ENCODE results near the gene SPINK14.

Gene SPINK14

GRCh38 chr5:148208226-148208625 lies 39.9 kb downstream of the SPINK14 start:
- no peak for DNase-seq
- Histone ChIP-seq H3K4me3 (ENCODE audit: low read depth, low read length) (no peak overlapping the region), H3K27ac (no peak overlapping the region), H3K9me3 (ENCODE audit: severe bottlenecking) (no peaks in the 10 kb centered on the region), H3K36me3 (no peaks in the 10 kb centered on the region), H3K27me3 (ENCODE audit: insufficient read depth, low read depth, severe bottlenecking) (no peaks in the 10 kb centered on the region)
- TF ChIP-seq, protein P1, sequence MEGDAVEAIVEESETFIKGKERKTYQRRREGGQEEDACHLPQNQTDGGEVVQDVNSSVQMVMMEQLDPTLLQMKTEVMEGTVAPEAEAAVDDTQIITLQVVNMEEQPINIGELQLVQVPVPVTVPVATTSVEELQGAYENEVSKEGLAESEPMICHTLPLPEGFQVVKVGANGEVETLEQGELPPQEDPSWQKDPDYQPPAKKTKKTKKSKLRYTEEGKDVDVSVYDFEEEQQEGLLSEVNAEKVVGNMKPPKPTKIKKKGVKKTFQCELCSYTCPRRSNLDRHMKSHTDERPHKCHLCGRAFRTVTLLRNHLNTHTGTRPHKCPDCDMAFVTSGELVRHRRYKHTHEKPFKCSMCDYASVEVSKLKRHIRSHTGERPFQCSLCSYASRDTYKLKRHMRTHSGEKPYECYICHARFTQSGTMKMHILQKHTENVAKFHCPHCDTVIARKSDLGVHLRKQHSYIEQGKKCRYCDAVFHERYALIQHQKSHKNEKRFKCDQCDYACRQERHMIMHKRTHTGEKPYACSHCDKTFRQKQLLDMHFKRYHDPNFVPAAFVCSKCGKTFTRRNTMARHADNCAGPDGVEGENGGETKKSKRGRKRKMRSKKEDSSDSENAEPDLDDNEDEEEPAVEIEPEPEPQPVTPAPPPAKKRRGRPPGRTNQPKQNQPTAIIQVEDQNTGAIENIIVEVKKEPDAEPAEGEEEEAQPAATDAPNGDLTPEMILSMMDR (IDR thresholded peaks at IDR 0.05; ENCODE audit: low read depth, low read length), result no peak

GRCh38 chr5:148209151-148209770 lies 40.9 kb downstream of the SPINK14 start:
- Histone ChIP-seq H3K27ac (no peak overlapping the region), H3K4me3 (ENCODE audit: low read depth, low read length) (no peak overlapping the region), H3K9me3 (ENCODE audit: severe bottlenecking) (no peaks in the 10 kb centered on the region), H3K36me3 (no peaks in the 10 kb centered on the region), H3K27me3 (ENCODE audit: insufficient read depth, low read depth, severe bottlenecking) (no peaks in the 10 kb centered on the region)
- TF ChIP-seq, protein P1 (IDR thresholded peaks at IDR 0.05; ENCODE audit: low read depth, low read length), result no peak
- no peak for DNase-seq

- Histone ChIP-seq H3K27me3 (ENCODE audit: insufficient read depth, low read depth, severe bottlenecking) (no peaks in the 10 kb centered on the region), H3K9me3 (ENCODE audit: severe bottlenecking) (no peaks in the 10 kb centered on the region), H3K36me3 (no peaks in the 10 kb centered on the region), H3K27ac (no peak overlapping the region), H3K4me3 (ENCODE audit: low read depth, low read length) (no peak overlapping the region)
- no peak for DNase-seq
- TF ChIP-seq, protein P1 (IDR thresholded peaks at IDR 0.05; ENCODE audit: low read depth, low read length), result no peak
These were observed 46.4 kb downstream of the SPINK14 start for GRCh38 chr5:148214665-148215185.

- H3K36me3 ChIP-seq, result no peaks in the 10 kb centered on the region
- no peaks in the 10 kb centered on the region for H3K9me3 ChIP-seq (ENCODE audit: severe bottlenecking)
- DNase-seq, result no peak
These were observed 53.2 kb downstream of the SPINK14 start for GRCh38 chr5:148221508-148221907.

GRCh38 chr5:148224117-148224742 lies 55.9 kb downstream of the SPINK14 start:
- Histone ChIP-seq H3K27ac (no peak overlapping the region), H3K36me3 (no peaks in the 10 kb centered on the region), H3K9me3 (ENCODE audit: severe bottlenecking) (no peaks in the 10 kb centered on the region), H3K27me3 (ENCODE audit: insufficient read depth, low read depth, severe bottlenecking) (no peaks in the 10 kb centered on the region), H3K4me3 (ENCODE audit: low read depth, low read length) (no peak overlapping the region)
- TF ChIP-seq, protein P1 (IDR thresholded peaks at IDR 0.05; ENCODE audit: low read depth, low read length), result no peak
- no peak for DNase-seq

More at GRCh38 chr5:148221508-148221907, 53.2 kb downstream of the SPINK14 start:
- H3K27ac ChIP-seq, result no peak overlapping the region
- no peak overlapping the region for H3K4me3 ChIP-seq (ENCODE audit: low read depth, low read length)
- H3K27me3 ChIP-seq (ENCODE audit: insufficient read depth, low read depth, severe bottlenecking), result no peaks in the 10 kb centered on the region
- TF ChIP-seq, protein P1 (IDR thresholded peaks at IDR 0.05; ENCODE audit: low read depth, low read length), result no peak
